Measurements from ENCODE around the gene NEU1. TPM values are rescaled to one million over a fixed set of nuclear protein-coding genes. Genes with fewer than 3 reads are reported as not detected.

The NEU1 gene
- total RNA-seq, 1 experiment from 2014 or later = 133 TPM

DNA sequence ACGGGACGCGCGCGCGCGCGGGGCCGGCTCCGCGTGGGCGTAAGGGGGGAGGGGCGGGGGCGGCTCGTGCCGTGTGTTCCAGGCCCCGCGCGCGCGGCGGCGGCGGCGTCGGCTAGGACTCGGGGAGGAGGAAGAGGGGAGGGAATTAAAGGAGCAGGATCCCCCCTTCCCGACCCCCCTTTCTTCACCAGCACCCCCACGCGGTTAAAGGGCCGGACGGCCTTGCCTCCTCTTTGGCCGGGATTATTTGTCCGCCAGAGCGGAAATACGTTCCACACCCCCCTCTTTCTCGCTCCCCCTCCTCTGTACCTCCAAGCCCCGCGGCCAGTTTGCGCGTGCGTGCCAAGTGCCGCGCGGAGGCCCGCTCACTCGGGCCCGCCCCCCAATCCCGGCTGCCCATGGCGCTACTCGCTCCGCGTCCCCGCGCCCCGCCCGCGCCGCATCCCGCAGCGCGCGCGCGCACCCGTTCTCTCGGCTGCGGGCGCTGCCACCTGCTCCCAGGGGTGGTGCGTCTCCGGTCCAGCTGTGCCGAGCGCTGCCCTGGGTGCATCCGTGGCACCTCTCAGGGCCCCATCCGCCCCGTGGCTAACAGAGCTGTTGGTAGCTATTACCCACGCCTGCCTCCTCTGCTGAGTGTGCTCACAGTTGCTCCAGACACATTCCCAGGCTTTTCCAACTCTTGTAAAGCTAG is 39.5 kb upstream of the NEU1 start, which contains the start of gene ZBTB12:
Gene ZBTB12 (minus strand): TSS at position 134 of the 691 bp plus-strand sequence. CDS start 781 bp downstream, outside the sequence.
- intact Hi-C loops (cut with micrococcal nuclease; ENCODE audit: unreplicated experiment) = loop anchor here (1.0 kb wide), 1 partner anchor 50 kb away; no protein-coding TSS in a partner anchor
- CTCF ChIA-PET = interaction anchor here (0.7 to 2.2 kb wide), 8 partner anchors 12 to 1090 kb away, joined by 3 to 13 read pairs (median 4); partner anchors contain the start of genes C2, CFB and DXO

DNA sequence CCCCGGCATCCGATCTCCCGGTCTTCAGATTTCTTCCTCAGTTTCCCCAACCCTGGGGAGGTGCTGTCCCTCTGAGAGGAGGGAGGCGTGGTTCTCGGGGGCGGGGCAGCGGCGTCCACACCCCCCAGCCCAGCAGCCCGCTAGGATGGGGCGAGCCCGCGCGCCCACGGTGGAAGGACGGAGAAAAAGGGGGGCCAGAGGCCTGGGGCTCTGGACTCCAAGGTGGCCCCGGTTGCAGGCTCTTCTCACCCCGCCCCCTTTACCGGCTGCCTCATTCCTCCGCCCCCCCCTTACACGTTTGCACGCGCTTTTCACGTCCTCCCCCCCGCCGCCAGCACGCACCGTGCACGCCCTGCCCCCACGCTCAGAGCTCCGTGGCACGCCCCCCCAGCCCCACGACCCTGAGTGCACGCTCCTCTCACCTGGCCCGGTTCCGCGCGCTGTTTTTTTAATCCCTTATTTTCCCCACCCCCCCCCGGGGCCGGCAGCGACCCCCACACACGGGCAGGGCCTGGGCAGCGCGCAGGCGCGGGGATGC is 38.9 kb upstream of the NEU1 start:
- TF ChIP-seq, protein P1, sequence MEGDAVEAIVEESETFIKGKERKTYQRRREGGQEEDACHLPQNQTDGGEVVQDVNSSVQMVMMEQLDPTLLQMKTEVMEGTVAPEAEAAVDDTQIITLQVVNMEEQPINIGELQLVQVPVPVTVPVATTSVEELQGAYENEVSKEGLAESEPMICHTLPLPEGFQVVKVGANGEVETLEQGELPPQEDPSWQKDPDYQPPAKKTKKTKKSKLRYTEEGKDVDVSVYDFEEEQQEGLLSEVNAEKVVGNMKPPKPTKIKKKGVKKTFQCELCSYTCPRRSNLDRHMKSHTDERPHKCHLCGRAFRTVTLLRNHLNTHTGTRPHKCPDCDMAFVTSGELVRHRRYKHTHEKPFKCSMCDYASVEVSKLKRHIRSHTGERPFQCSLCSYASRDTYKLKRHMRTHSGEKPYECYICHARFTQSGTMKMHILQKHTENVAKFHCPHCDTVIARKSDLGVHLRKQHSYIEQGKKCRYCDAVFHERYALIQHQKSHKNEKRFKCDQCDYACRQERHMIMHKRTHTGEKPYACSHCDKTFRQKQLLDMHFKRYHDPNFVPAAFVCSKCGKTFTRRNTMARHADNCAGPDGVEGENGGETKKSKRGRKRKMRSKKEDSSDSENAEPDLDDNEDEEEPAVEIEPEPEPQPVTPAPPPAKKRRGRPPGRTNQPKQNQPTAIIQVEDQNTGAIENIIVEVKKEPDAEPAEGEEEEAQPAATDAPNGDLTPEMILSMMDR (IDR thresholded peaks at IDR 0.05; ENCODE audit: unreplicated experiment) = no peak
- H3K9me3 Mint-ChIP-seq (ENCODE audit: low read depth, unreplicated experiment) = no peaks in the 10 kb centered on the region
- DNase-seq = peak; percentile 75
- peak overlapping the region; percentile 65 for H3K27ac Mint-ChIP-seq (ENCODE audit: unreplicated experiment)
- CTCF ChIA-PET = no interaction called here
- H3K36me3 Mint-ChIP-seq (ENCODE audit: insufficient read depth, unreplicated experiment) = peaks cover 71% of the 10 kb centered on the region
- H3K4me3 Mint-ChIP-seq (ENCODE audit: low read depth, unreplicated experiment) = peak overlapping the region; percentile 64
- no peaks in the 10 kb centered on the region for H3K27me3 Mint-ChIP-seq (ENCODE audit: unreplicated experiment)
- intact Hi-C loops (cut with micrococcal nuclease; ENCODE audit: unreplicated experiment) = no loop called here
- H3K4me1 Mint-ChIP-seq (ENCODE audit: low read depth, unreplicated experiment) = peaks cover 39% of the 10 kb centered on the region
- no TSS peak for BruUV-seq (replicated peaks)

More for the DNA sequence above, 39.5 kb upstream of the NEU1 start, which contains the start of gene ZBTB12:
- BruUV-seq (replicated peaks) = no TSS peak
- TF ChIP-seq, protein P1 (IDR thresholded peaks at IDR 0.05; ENCODE audit: unreplicated experiment) = no peak
- Mint-ChIP-seq H3K27ac (ENCODE audit: unreplicated experiment) (peak within 1 kb of the TSS; percentile 65), H3K36me3 (ENCODE audit: insufficient read depth, unreplicated experiment) (peaks cover 67% of the 10 kb centered on the region), H3K4me1 (ENCODE audit: low read depth, unreplicated experiment) (peaks cover 41% of the 10 kb centered on the region), H3K9me3 (ENCODE audit: low read depth, unreplicated experiment) (no peaks in the 10 kb centered on the region), H3K27me3 (ENCODE audit: unreplicated experiment) (no peaks in the 10 kb centered on the region), H3K4me3 (ENCODE audit: low read depth, unreplicated experiment) (peak within 1 kb of the TSS; percentile 64)
- DNase-seq = peak; percentile 99

DNA sequence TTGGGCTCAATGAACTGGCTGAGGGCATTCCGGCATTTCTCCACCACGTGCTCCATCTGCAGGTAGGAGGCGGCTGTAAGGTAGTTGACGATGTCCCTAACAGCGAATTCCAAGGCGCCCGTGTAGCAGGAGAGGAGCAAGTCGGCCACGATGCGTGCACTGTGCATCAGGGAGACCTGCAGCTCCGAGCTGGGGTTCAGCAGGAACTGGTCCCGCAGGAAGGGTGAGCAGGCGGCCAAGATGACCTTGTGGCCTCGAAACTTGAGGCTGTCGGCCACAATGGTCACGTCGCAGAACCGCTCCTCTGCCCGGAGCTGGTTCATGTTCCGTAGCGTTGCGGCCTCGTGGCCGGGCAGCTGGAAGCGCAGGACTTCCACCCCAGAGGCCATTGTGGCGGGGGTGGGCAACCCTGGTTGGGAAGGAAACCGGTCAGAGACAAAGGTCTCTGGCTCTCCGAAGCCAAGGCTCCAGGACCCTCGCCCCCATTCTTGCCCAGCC is 38.3 kb upstream of the NEU1 start:
- Mint-ChIP-seq H3K27me3 (ENCODE audit: unreplicated experiment) (no peaks in the 10 kb centered on the region), H3K4me1 (ENCODE audit: low read depth, unreplicated experiment) (peaks cover 39% of the 10 kb centered on the region), H3K27ac (ENCODE audit: unreplicated experiment) (peak overlapping the region; percentile 65), H3K4me3 (ENCODE audit: low read depth, unreplicated experiment) (peak overlapping the region; percentile 64), H3K36me3 (ENCODE audit: insufficient read depth, unreplicated experiment) (peaks cover 71% of the 10 kb centered on the region), H3K9me3 (ENCODE audit: low read depth, unreplicated experiment) (no peaks in the 10 kb centered on the region)
- TSS peak; percentile 32 for BruUV-seq (replicated peaks)
- CTCF ChIA-PET = interaction anchor here (0.7 kb wide), 1 partner anchor 45 kb away, joined by 3 read pairs; the partner anchor contains the start of gene CFB
- TF ChIP-seq, protein P1 (IDR thresholded peaks at IDR 0.05; ENCODE audit: unreplicated experiment) = no peak
- peak; percentile 32 for DNase-seq
- intact Hi-C loops (cut with micrococcal nuclease; ENCODE audit: unreplicated experiment) = no loop called here

DNA sequence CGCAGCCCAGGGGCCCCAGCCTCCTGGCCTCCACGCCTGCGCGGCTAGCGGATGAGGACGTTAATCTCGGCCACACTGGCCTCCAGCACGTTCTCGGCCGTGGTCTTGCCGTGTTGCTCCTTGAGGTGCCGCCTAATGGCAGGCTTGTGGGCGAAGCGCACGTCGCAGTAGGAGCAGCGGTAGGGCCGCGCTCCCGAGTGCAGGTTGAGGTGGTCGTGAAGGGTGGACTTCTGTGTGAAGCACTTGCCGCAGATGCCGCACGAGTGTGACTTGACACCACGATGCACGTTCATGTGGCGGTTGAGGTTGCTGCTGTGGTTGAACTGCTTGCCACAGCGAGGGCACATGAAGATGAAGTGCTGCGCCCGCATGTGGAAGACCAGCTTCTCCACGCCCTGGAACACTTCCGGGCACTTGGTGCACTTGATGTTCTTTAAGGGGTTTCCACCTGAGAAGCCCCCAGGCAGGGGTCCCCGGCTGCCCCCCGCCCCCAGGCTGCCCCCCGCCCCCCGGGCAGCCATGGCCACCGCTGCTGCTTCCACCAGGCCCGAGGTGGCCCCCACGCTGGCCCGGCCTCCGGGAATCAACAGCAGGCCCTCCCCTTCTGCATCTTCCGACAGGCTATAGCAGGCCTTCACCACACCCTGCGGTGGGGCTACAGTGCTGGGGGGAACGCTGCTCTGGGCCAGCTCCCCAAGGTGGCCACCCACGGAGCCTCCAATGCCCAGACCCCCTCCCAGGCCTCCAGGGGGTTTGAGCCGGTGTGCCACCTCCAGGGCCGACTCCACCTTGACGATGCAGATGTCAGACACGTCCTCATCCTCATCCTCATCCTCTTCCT is 37.5 kb upstream of the NEU1 start:
- TF ChIP-seq, protein P1 (IDR thresholded peaks at IDR 0.05; ENCODE audit: unreplicated experiment) = no peak
- Mint-ChIP-seq H3K4me3 (ENCODE audit: low read depth, unreplicated experiment) (peak overlapping the region; percentile 99), H3K4me1 (ENCODE audit: low read depth, unreplicated experiment) (peaks cover 46% of the 10 kb centered on the region), H3K9me3 (ENCODE audit: low read depth, unreplicated experiment) (no peaks in the 10 kb centered on the region), H3K36me3 (ENCODE audit: insufficient read depth, unreplicated experiment) (peaks cover 80% of the 10 kb centered on the region), H3K27ac (ENCODE audit: unreplicated experiment) (no peak overlapping the region), H3K27me3 (ENCODE audit: unreplicated experiment) (no peaks in the 10 kb centered on the region)
- intact Hi-C loops (cut with micrococcal nuclease; ENCODE audit: unreplicated experiment) = no loop called here
- no TSS peak for BruUV-seq (replicated peaks)
- no peak for DNase-seq
- CTCF ChIA-PET = interaction anchor here (0.7 kb wide), 1 partner anchor 46 kb away, joined by 3 read pairs; the partner anchor contains the start of gene CFB
